Kidney (tissue), 14 donors: ENCODE results near the gene ZNF687. TPM values are rescaled to one million over a fixed set of nuclear protein-coding genes. Genes with fewer than 3 reads are reported as not detected.
A peak's percentile ranks its signal among the peaks of the same experiment; 100 is the strongest.
"Not testable (repeated sequence)": the region's sequence is repeated elsewhere in the genome, so short reads cannot be mapped to it uniquely, and the experiment has no call there.

Source experiments
- DNase-seq, 5 donors: peaks; one replicate each; pipeline ENCODE4 v3.0.0-alpha.2; 2013 to 2020
- FAIRE-seq: peaks from 2 replicates; lab custom pipeline; 2012; peaks lifted over from hg19 to GRCh38; lab: Jason Lieb, UNC
- H3K27ac ChIP-seq, 2 donors: one replicate each; pipeline ENCODE4 v1.7.0; 2013; ENCODE audit warnings: low read depth in 2 of 2, low read length in 2 of 2, inconsistent platforms in 1 of 2
- H3K27me3 ChIP-seq: one replicate; pipeline ENCODE4 v1.7.1; 2013; ENCODE audit warnings: low read length, inconsistent platforms; ENCODE audit not compliant: control insufficient read depth, insufficient read depth
- H3K36me3 ChIP-seq, 3 donors: one replicate each; pipeline versions ENCODE4 v1.7.0 to v1.7.1; 2013; ENCODE audit warnings: low read length in 3 of 3, control low read depth in 1 of 3, inconsistent platforms in 1 of 3; ENCODE audit not compliant: insufficient read depth in 3 of 3, control insufficient read depth in 2 of 3
- H3K4me1 ChIP-seq, 3 donors: one replicate each; pipeline versions ENCODE4 v1.7.0 to v1.7.1; 2013; ENCODE audit warnings: low read length in 3 of 3, inconsistent platforms in 1 of 3, low read depth in 1 of 3; ENCODE audit not compliant: control insufficient read depth in 2 of 3, insufficient read depth in 2 of 3
- H3K4me3 ChIP-seq, 3 donors: one replicate each; pipeline versions ENCODE4 v1.7.0 to v1.8.1; 2013; ENCODE audit warnings: low read length in 3 of 3, control low read depth in 1 of 3, inconsistent platforms in 1 of 3
- H3K9ac ChIP-seq, 3 donors: one replicate each; pipeline versions ENCODE4 v1.7.0 to v1.7.1; 2013; ENCODE audit warnings: low read length in 3 of 3, control low read depth in 1 of 3, inconsistent platforms in 1 of 3
- H3K9me3 ChIP-seq, 3 donors: one replicate each; pipeline versions ENCODE4 v1.7.0 to v1.7.1; 2013; ENCODE audit warnings: low read length in 3 of 3, control low read depth in 1 of 3, inconsistent platforms in 1 of 3; ENCODE audit not compliant: control insufficient read depth in 2 of 3, insufficient read depth in 1 of 3
- intact Hi-C: fragments of 100-400 bp; cut with DNase I; formaldehyde crosslinking; loops from one replicate; pipeline ENCODE4 v1.11.1; 2022
- polyA plus RNA-seq: library from polyadenylated mRNA; stranded (reverse); fragments of 350-450 nt; fragmentation: Illumina TruSeq; extraction: RNeasy Lipid Tissue Mini Kit (QIAGEN cat#74804); gene quantifications from one replicate; pipeline ENCODE4 v1.2.3, GENCODE V29; 2014; ENCODE audit warnings: low read depth, low replicate concordance; ENCODE audit not compliant: insufficient read depth
- total RNA-seq: library from RNA; stranded (reverse); fragmentation: NEBNext Ultra II Directional; extraction: Animal tissue kit (Norgen Biotek cat#: 25700); gene quantifications from one replicate; pipeline ENCODE4 v1.2.1, GENCODE V29; 2021
- TF ChIP-seq, protein P1 (sequence below): IDR thresholded peaks from 3 replicates; pipeline ENCODE4 v1.5.1; 2012; ENCODE audit warnings: mild to moderate bottlenecking, moderate library complexity, borderline replicate concordance; ENCODE audit not compliant: insufficient read depth; ENCODE audit errors: extremely low read depth
- donor health status: control.
- donor health status: control.
- donor health status: control.
- donor health status: control.
- donor health status: control.
- donor health status: DM: yes; HTN: yes; CAD: no.
- donor health status: Normal renal cell carcinoma (clear cell type).

The ZNF687 gene
- total and polyA plus RNA-seq, 2 donors from 2014 or later = 8.5 to 30.3 TPM

DNA sequence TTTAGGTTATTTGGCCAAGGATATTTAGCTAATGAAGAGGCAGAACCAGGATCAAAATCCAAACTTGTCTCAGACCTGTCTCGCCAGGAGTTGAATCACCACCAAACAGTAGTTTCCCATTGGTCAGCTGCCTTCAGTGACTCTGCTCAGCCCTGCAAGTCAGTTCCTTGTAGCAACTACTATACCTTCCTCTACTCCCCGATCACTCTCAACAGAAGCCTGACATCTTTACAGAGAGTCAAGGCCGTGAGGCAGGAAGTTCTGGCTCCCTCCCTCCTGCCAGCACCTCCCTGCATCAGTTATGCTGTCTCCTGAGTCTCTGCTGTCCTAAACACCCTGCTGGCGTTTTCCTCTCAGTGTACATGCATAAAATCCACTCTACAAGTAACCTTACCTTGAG lies 14.3 kb upstream of the ZNF687 start:
- no peak for DNase-seq
- no peak overlapping the region for H3K9ac ChIP-seq
- no peak for FAIRE-seq
- intact Hi-C loops = no loop called here
- no peak overlapping the region for H3K4me3 ChIP-seq
- no peak overlapping the region for H3K27ac ChIP-seq
- no peaks in the 10 kb centered on the region for H3K9me3 ChIP-seq
- TF ChIP-seq, protein P1, sequence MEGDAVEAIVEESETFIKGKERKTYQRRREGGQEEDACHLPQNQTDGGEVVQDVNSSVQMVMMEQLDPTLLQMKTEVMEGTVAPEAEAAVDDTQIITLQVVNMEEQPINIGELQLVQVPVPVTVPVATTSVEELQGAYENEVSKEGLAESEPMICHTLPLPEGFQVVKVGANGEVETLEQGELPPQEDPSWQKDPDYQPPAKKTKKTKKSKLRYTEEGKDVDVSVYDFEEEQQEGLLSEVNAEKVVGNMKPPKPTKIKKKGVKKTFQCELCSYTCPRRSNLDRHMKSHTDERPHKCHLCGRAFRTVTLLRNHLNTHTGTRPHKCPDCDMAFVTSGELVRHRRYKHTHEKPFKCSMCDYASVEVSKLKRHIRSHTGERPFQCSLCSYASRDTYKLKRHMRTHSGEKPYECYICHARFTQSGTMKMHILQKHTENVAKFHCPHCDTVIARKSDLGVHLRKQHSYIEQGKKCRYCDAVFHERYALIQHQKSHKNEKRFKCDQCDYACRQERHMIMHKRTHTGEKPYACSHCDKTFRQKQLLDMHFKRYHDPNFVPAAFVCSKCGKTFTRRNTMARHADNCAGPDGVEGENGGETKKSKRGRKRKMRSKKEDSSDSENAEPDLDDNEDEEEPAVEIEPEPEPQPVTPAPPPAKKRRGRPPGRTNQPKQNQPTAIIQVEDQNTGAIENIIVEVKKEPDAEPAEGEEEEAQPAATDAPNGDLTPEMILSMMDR = no peak
- H3K27me3 ChIP-seq = no peaks in the 10 kb centered on the region
- H3K4me1 ChIP-seq = no peaks in the 10 kb centered on the region
- H3K36me3 ChIP-seq = peaks cover 2 to 38% (median 19%) of the 10 kb centered on the region in 3 donors

DNA sequence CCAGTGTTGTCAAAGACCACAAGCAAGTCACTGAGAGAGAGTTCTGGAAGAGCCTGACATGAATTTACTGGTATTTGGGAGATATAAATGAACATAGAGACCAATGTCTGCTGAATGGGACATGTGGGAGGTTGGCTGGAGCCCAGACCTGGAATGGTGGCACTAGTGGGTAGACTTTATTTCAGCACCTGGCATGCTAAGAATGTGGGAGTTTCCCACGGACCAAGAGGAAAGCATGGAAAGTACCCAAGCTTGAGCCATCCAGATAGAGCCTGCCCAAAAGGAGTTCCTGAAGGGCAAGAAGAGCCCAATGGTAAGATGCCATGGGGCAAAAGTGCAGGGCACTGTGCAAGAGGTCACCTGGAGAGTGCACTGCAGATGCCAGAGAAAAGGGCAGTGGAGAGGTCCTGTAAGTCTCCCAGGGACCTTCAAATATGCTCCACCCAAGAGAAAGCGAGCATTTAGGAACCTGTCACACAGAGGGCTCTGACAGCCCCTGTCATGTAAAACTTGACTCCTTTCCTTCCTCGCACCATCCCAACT lies 8.1 kb upstream of the ZNF687 start:
- Histone ChIP-seq H3K27ac (no peak overlapping the region), H3K27me3 (no peaks in the 10 kb centered on the region), H3K4me1 (no peaks in the 10 kb centered on the region), H3K36me3 (no peaks in the 10 kb centered on the region), H3K9ac (no peak overlapping the region), H3K9me3 (no peaks in the 10 kb centered on the region), H3K4me3 (no peak overlapping the region)
- FAIRE-seq (no peak), DNase-seq (peak in 1 of 5 donors; percentile 16)
- TF ChIP-seq, protein P1 = no peak
- intact Hi-C loops = no loop called here

DNA sequence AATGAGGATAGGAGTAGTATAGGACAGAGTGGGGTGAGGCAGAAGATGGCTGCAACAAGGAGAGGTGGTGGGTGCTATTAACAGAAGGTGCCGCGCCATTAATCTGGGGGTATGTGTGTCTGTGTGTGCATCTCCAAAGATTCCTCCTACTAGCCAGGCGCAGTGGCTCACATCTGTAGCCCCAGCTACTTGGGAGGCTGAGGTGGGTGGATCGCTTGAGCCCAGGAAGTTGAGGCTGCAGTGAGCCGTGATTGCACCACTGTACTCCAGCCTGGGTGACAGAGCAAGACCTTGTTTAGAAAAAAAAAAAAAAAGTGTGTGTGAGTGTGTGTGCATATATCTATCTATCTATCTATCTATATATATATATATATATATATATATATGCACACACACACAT lies 6.8 kb upstream of the ZNF687 start:
- H3K4me3 ChIP-seq, FAIRE-seq, H3K27me3 ChIP-seq, H3K9me3 ChIP-seq, DNase-seq, H3K27ac ChIP-seq, H3K36me3 ChIP-seq, H3K9ac ChIP-seq, intact Hi-C loops, H3K4me1 ChIP-seq: not testable (repeated sequence)

DNA sequence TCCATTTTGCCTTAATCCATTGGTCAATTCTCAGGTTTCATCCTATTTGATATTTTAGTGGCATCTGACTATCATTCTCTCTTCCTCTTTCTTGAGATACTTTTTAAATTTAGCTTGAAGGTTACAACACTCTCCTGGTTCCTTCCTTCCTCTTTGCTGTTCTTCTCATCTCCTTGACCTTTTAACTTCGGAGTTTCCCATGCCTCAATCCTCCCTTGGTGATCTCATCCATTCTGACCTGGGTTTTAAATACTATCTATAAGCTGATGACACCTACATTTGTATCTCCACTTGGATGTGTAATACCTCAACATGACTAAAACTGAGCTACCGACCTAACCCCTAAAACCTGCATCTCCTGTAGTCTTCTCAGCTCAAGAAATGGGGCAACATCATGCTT lies 4.8 kb upstream of the ZNF687 start:
- FAIRE-seq (no peak), DNase-seq (no peak)
- Histone ChIP-seq H3K4me3 (no peak overlapping the region), H3K27ac (no peak overlapping the region), H3K9me3 (no peaks in the 10 kb centered on the region), H3K9ac (no peak overlapping the region), H3K27me3 (no peaks in the 10 kb centered on the region), H3K4me1 (no peaks in the 10 kb centered on the region), H3K36me3 (no peaks in the 10 kb centered on the region)
- intact Hi-C loops = no loop called here
- TF ChIP-seq, protein P1 = no peak
